ENCODE measurements around the gene TMEM273. TPM values are rescaled to one million over a fixed set of nuclear protein-coding genes. Genes with fewer than 3 reads are reported as not detected.

The TMEM273 gene
- total RNA-seq, 1 donor from 2014 or later, result 8.5 TPM

DNA sequence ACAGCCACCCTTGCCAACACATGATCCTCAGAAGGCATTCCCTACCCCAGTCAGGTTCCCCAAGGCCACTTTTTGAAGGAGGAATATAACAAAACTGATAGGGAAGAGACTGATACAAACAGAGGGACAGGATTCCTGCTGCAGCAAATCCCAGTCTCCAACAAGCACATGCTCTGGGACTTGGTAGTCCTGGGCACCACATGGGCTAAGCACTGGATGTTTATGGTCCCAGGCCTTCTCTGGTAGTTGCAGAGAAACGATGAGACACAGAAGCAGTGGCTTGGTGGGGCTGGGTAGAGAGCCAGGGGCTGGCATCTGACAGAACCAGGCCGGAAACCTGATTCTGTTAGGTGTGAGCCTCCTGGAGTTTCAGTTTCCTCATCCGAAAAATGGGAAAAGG, 76.1 kb downstream of the TMEM273 start:
- H3K4me3 Mint-ChIP-seq, result no peak overlapping the region
- POLR2A ChIA-PET, result no interaction called here
- peaks cover 30% of the 10 kb centered on the region for H3K27me3 Mint-ChIP-seq
- no peak for ATAC-seq (ENCODE audit: low read depth)
- CTCF ChIA-PET, result no interaction called here
- TF ChIP-seq, protein P1, sequence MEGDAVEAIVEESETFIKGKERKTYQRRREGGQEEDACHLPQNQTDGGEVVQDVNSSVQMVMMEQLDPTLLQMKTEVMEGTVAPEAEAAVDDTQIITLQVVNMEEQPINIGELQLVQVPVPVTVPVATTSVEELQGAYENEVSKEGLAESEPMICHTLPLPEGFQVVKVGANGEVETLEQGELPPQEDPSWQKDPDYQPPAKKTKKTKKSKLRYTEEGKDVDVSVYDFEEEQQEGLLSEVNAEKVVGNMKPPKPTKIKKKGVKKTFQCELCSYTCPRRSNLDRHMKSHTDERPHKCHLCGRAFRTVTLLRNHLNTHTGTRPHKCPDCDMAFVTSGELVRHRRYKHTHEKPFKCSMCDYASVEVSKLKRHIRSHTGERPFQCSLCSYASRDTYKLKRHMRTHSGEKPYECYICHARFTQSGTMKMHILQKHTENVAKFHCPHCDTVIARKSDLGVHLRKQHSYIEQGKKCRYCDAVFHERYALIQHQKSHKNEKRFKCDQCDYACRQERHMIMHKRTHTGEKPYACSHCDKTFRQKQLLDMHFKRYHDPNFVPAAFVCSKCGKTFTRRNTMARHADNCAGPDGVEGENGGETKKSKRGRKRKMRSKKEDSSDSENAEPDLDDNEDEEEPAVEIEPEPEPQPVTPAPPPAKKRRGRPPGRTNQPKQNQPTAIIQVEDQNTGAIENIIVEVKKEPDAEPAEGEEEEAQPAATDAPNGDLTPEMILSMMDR (IDR thresholded peaks at IDR 0.05), result no peak
- H3K9me3 Mint-ChIP-seq, result no peaks in the 10 kb centered on the region
- intact Hi-C loops (cut with micrococcal nuclease), result no loop called here
- peaks cover 4% of the 10 kb centered on the region for H3K4me1 Mint-ChIP-seq
- H3K27ac Mint-ChIP-seq, result no peak overlapping the region
- no peak for DNase-seq
- no peaks in the 10 kb centered on the region for H3K36me3 Mint-ChIP-seq (ENCODE audit: low read depth)

DNA sequence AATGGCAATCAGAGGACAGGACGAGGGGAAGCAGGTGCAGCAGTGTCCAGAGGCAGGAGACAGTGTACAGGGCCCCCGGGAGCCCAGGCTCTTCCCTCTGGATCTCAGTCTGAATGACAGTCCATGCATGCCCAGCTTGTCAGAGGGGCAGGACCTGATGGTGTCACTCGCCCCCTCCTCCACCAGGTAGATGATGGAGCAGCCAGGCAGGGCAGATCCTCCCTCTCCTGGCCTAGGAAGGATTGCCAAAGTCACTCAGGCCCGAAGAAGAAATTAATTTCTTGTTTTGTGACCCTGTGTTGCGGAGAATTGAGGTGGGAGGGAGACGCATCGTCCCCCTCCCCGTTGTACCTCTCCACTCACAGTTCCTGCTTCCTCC, 76.9 kb downstream of the TMEM273 start:
- ChIA-PET CTCF (no interaction called here), POLR2A (no interaction called here)
- Mint-ChIP-seq H3K27ac (no peak overlapping the region), H3K4me3 (no peak overlapping the region), H3K27me3 (peaks cover 25% of the 10 kb centered on the region), H3K36me3 (ENCODE audit: low read depth) (no peaks in the 10 kb centered on the region), H3K9me3 (no peaks in the 10 kb centered on the region), H3K4me1 (peaks cover 4% of the 10 kb centered on the region)
- ATAC-seq (ENCODE audit: low read depth) (no peak), DNase-seq (no peak)
- intact Hi-C loops (cut with micrococcal nuclease), result no loop called here
- TF ChIP-seq, protein P1 (IDR thresholded peaks at IDR 0.05), result no peak

DNA sequence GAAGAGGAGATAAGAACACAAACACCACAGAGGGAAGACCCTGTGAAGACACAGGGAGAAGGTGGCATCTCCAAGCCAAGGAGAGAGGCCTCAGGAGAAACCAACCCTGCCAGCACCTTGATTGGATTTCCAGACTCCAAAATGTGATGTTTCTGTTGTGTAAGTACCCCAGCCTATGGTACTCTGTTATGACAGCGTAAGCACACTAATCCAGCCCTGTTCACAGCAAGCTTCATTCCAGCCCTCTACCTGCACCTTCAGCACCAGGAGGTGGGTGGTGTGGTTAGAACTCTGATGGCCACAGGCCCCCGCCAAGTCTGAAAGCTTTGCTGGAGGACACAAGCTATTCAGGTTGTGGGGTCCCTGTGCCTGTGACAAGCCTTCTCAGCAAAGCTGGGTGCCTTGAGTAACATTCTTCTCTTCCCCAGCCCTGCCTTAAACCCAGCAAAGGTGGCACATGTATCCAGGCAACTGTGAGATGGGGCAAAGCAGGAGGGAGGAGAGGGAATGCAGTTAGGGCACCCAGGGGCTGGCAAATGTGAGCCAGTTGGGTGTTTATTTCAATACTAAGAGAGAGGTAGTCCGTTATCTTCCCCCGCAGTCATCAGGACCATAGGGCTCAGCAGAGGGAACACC, 77.4 kb downstream of the TMEM273 start:
- Mint-ChIP-seq H3K27me3 (peaks cover 21% of the 10 kb centered on the region), H3K4me1 (peaks cover 4% of the 10 kb centered on the region), H3K4me3 (no peak overlapping the region), H3K9me3 (no peaks in the 10 kb centered on the region), H3K36me3 (ENCODE audit: low read depth) (no peaks in the 10 kb centered on the region), H3K27ac (no peak overlapping the region)
- TF ChIP-seq, protein P1 (IDR thresholded peaks at IDR 0.05), result no peak
- ChIA-PET CTCF (no interaction called here), POLR2A (no interaction called here)
- intact Hi-C loops (cut with micrococcal nuclease), result no loop called here
- ATAC-seq (ENCODE audit: low read depth) (no peak), DNase-seq (no peak)

DNA sequence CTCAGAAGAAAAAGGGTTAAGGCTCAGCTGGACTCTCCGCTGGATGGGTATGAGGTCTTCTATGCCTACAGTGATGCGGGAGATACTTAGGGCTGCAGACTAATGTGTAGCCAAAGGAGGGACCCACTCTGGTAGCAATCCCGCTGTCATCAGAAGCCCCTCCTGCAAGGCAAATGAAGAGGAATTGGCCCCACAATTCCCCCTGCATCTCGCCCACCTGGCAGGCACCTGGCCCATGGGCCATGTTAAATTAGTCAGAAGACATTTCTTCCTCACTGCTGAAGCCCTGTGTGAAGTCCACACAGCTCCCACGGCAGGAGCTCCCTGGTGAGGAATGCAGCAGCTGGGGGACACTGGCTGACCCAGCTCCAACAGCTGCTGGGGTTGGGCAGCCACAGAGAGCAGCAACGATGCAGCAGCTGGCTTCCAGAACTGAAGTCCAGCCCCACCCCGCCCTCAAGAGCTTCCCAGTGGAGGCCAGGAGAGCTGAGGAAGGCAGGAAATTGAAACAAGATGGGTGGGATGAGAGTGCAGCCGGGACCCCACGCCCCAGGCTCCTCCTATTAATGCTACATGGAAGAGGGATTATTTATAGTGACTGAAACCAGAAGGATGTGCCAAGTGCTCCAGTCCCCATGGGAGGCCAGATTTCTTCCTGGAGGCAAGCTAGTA, 78.4 kb downstream of the TMEM273 start:
- ChIA-PET POLR2A (no interaction called here), CTCF (no interaction called here)
- Mint-ChIP-seq H3K4me3 (no peak overlapping the region), H3K27me3 (peaks cover 23% of the 10 kb centered on the region), H3K36me3 (ENCODE audit: low read depth) (no peaks in the 10 kb centered on the region), H3K9me3 (no peaks in the 10 kb centered on the region), H3K27ac (no peak overlapping the region), H3K4me1 (peaks cover 2% of the 10 kb centered on the region)
- ATAC-seq (ENCODE audit: low read depth), result no peak
- DNase-seq, result no peak
- TF ChIP-seq, protein P1 (IDR thresholded peaks at IDR 0.05), result no peak
- intact Hi-C loops (cut with micrococcal nuclease), result no loop called here

DNA sequence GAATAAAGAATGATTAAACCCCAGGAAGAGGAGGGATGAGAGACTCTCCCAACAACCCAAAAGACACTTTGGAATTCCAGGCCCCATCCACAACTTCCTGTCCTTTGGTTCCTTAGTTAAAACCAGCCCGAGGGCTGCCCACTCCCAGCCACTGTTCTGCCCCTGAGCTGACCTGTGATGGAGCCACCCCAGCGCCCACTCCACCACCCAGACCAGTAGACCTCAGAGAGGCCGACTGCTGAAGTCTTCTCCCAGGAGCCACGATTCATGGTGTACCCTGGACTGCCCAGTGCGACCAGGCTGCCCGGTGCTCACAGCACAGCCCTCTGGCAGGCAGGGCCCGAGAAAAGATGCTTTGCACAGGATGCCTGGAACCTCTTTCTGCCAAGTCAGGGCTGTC, 79.5 kb downstream of the TMEM273 start:
- H3K27me3 Mint-ChIP-seq, result peaks cover 16% of the 10 kb centered on the region

More for the DNA sequence above, 79.5 kb downstream of the TMEM273 start:
- Mint-ChIP-seq H3K4me1 (no peaks in the 10 kb centered on the region), H3K27ac (no peak overlapping the region), H3K36me3 (ENCODE audit: low read depth) (no peaks in the 10 kb centered on the region), H3K9me3 (no peaks in the 10 kb centered on the region), H3K4me3 (no peak overlapping the region)
- DNase-seq (no peak), ATAC-seq (ENCODE audit: low read depth) (no peak)
- TF ChIP-seq, protein P1 (IDR thresholded peaks at IDR 0.05), result no peak
- intact Hi-C loops (cut with micrococcal nuclease), result no loop called here
- ChIA-PET CTCF (no interaction called here), POLR2A (no interaction called here)

Data from activated B cell treated with CpG ODN at 0.5 μM for 24 hours (primary cell).